Left renal cortex interstitium (tissue), 4 donors: Measurements from ENCODE around the gene PDSS1. TPM values are rescaled to one million over a fixed set of nuclear protein-coding genes. Genes with fewer than 3 reads are reported as not detected.
"Not testable (repeated sequence)": the region's sequence is repeated elsewhere in the genome, so short reads cannot be mapped to it uniquely, and the experiment has no call there.

Experiments
- DNase-seq, 4 donors: peaks; one replicate each; pipeline ENCODE4 v3.0.0-alpha.2; 2013; ENCODE audit warnings: low read depth in 4 of 4, low spot score in 2 of 4, missing footprints in 1 of 4
- polyA plus RNA-seq, 4 donors: library from polyadenylated mRNA; unstranded; fragments of 120-200 nt; gene quantifications; one replicate each; pipeline ENCODE4 v1.2.1, GENCODE V29; 2013; ENCODE audit not compliant: insufficient read length in 4 of 4

PDSS1 gene
- 10 to 100 TPM in 3 of 4 donors, 1 to 10 TPM in 1; 9.9 to 15.3 (median 11.6) TPM for polyA plus RNA-seq

- DNase-seq: peak; percentile 46 to 64 (median 56)
These were observed at the start of gene PDSS1 for GRCh38 chr10:26697163-26697921. TSS of gene PDSS1 (plus strand) at chr10:26697701. CDS start at chr10:26697712, 11 bp downstream.

- not testable (repeated sequence) for DNase-seq
These were observed 49.3 kb upstream of the PDSS1 start for GRCh38 chr10:26648245-26648636.

GRCh38 chr10:26650406-26650805 is 47.1 kb upstream of the PDSS1 start:
- DNase-seq: no peak

- not testable (repeated sequence) for DNase-seq
These were observed 46.0 kb upstream of the PDSS1 start for GRCh38 chr10:26651476-26651875.

- DNase-seq: no peak
These were observed 44.5 kb upstream of the PDSS1 start for GRCh38 chr10:26653004-26653403.

GRCh38 chr10:26655746-26656145 is 41.8 kb upstream of the PDSS1 start:
- no peak for DNase-seq

- DNase-seq: no peak
These were observed 34.6 kb upstream of the PDSS1 start for GRCh38 chr10:26662864-26663263.

GRCh38 chr10:26665080-26666048 is 32.1 kb upstream of the PDSS1 start:
- DNase-seq: no peak

- DNase-seq: no peak
These were observed 21.6 kb upstream of the PDSS1 start for GRCh38 chr10:26675873-26676257.

GRCh38 chr10:26679588-26679987 is 17.9 kb upstream of the PDSS1 start:
- DNase-seq: no peak

GRCh38 chr10:26681076-26681475 is 16.4 kb upstream of the PDSS1 start:
- DNase-seq: no peak

GRCh38 chr10:26681971-26682370 is 15.5 kb upstream of the PDSS1 start:
- DNase-seq: not testable (repeated sequence)

GRCh38 chr10:26682931-26683330 is 14.6 kb upstream of the PDSS1 start:
- no peak for DNase-seq

- peak in 1 of 4 donors; percentile 13 for DNase-seq
These were observed 12.7 kb upstream of the PDSS1 start for GRCh38 chr10:26684667-26685264.

- no peak for DNase-seq
These were observed 12.1 kb upstream of the PDSS1 start for GRCh38 chr10:26685441-26685840.

GRCh38 chr10:26689399-26689798 is 8.1 kb upstream of the PDSS1 start:
- no peak for DNase-seq

GRCh38 chr10:26690731-26691475 is 6.6 kb upstream of the PDSS1 start:
- DNase-seq: no peak

- not testable (repeated sequence) for DNase-seq
These were observed 3.0 kb upstream of the PDSS1 start for GRCh38 chr10:26694536-26694935.

- peak in 1 of 4 donors; percentile 29 for DNase-seq
These were observed 727 bp upstream of the PDSS1 start for GRCh38 chr10:26696786-26697162.

- no peak for DNase-seq
These were observed 564 bp downstream of the PDSS1 start for GRCh38 chr10:26697922-26698608.
